Measurements from ENCODE around the gene CEP41. TPM values are rescaled to one million over a fixed set of nuclear protein-coding genes. Genes with fewer than 3 reads are reported as not detected.

CEP41 gene
- total RNA-seq, 1 donor from 2014 or later, result 16.4 TPM

- no peak overlapping the region for H3K4me3 Mint-ChIP-seq (ENCODE audit: unreplicated experiment)
- peaks cover under 1% of the 10 kb centered on the region for H3K36me3 Mint-ChIP-seq (ENCODE audit: unreplicated experiment)
- no peak overlapping the region for H3K27ac Mint-ChIP-seq (ENCODE audit: unreplicated experiment)
- H3K27me3 Mint-ChIP-seq (ENCODE audit: unreplicated experiment), result no peaks in the 10 kb centered on the region
- peaks cover 47% of the 10 kb centered on the region for H3K4me1 Mint-ChIP-seq (ENCODE audit: unreplicated experiment)
- H3K9me3 Mint-ChIP-seq (ENCODE audit: unreplicated experiment), result peaks cover 3% of the 10 kb centered on the region
- TF ChIP-seq, protein P1, sequence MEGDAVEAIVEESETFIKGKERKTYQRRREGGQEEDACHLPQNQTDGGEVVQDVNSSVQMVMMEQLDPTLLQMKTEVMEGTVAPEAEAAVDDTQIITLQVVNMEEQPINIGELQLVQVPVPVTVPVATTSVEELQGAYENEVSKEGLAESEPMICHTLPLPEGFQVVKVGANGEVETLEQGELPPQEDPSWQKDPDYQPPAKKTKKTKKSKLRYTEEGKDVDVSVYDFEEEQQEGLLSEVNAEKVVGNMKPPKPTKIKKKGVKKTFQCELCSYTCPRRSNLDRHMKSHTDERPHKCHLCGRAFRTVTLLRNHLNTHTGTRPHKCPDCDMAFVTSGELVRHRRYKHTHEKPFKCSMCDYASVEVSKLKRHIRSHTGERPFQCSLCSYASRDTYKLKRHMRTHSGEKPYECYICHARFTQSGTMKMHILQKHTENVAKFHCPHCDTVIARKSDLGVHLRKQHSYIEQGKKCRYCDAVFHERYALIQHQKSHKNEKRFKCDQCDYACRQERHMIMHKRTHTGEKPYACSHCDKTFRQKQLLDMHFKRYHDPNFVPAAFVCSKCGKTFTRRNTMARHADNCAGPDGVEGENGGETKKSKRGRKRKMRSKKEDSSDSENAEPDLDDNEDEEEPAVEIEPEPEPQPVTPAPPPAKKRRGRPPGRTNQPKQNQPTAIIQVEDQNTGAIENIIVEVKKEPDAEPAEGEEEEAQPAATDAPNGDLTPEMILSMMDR (IDR thresholded peaks at IDR 0.05), result no peak
- no peak for DNase-seq (ENCODE audit: extremely low spot score, unreplicated experiment)
Measured at GRCh38 chr7:130393101-130393561, 47.7 kb downstream of the CEP41 start.

GRCh38 chr7:130390486-130390885 lies 50.3 kb downstream of the CEP41 start:
- Mint-ChIP-seq H3K9me3 (ENCODE audit: unreplicated experiment) (peaks cover 3% of the 10 kb centered on the region), H3K36me3 (ENCODE audit: unreplicated experiment) (no peaks in the 10 kb centered on the region), H3K4me1 (ENCODE audit: unreplicated experiment) (peaks cover 34% of the 10 kb centered on the region), H3K27me3 (ENCODE audit: unreplicated experiment) (no peaks in the 10 kb centered on the region), H3K4me3 (ENCODE audit: unreplicated experiment) (no peak overlapping the region), H3K27ac (ENCODE audit: unreplicated experiment) (no peak overlapping the region)
- TF ChIP-seq, protein P1 (IDR thresholded peaks at IDR 0.05), result no peak
- no peak for DNase-seq (ENCODE audit: extremely low spot score, unreplicated experiment)

DNA sequence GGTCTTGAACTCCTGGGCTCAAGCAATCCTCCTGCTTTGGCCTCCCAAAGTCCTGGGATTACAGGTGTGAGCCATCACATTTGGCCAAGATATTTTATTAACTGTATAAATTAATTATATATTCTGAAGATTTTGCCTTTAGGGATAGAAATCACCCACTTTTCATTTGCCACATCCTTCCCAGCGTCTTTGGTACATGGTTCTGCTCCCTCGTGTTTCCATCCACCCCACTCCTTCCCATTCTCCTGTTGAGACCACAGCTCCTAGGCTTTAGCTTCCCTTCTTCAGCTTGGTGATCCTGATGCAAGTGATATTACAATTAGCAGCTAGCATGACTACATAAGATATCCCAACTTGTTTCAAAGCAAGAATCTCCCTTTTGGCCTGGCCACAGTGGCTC lies 52.1 kb downstream of the CEP41 start:
- Mint-ChIP-seq H3K27ac (ENCODE audit: unreplicated experiment) (peak overlapping the region; percentile 44), H3K4me3 (ENCODE audit: unreplicated experiment) (no peak overlapping the region)
- TF ChIP-seq, protein P1 (IDR thresholded peaks at IDR 0.05), result no peak

DNA sequence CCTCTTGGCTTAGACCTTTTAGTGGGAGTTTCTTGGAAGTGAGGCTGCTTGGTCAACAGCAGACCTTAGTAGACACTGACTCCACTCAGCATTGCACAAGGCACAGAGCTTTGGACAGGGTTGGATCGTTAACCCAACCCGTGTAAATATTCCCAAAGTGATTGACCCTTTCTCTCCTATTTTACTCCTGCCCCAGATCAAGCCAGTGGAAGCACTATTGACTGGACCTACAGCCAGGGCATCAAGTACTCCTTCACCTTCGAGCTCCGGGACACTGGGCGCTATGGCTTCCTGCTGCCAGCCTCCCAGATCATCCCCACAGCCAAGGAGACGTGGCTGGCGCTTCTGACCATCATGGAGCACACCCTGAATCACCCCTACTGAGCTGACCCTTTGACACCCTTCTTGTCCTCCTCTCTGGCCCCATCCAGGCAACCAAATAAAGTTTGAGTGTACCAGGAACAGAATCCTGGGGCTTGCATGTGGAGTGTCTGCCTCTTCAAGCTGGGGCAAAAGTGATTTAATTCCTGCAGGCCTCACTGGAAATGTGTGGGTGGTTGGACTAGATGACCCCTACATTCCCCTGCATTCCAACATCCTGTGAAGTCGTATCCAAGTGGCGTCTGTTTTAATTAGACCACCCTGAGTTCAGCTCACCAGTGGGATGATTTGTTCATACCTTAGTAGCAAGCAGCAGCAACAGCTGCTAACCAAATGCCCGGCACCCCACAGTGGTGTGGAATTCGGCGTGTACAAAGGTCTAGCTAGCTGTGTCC lies 53.0 kb downstream of the CEP41 start:
- Mint-ChIP-seq H3K9me3 (ENCODE audit: unreplicated experiment) (peaks cover 3% of the 10 kb centered on the region), H3K4me3 (ENCODE audit: unreplicated experiment) (no peak overlapping the region), H3K4me1 (ENCODE audit: unreplicated experiment) (peaks cover 29% of the 10 kb centered on the region), H3K27me3 (ENCODE audit: unreplicated experiment) (no peaks in the 10 kb centered on the region), H3K36me3 (ENCODE audit: unreplicated experiment) (no peaks in the 10 kb centered on the region), H3K27ac (ENCODE audit: unreplicated experiment) (peak overlapping the region; percentile 61)
- peak; percentile 76 for DNase-seq (ENCODE audit: extremely low spot score, unreplicated experiment)
- TF ChIP-seq, protein P1 (IDR thresholded peaks at IDR 0.05), result no peak

More for the DNA sequence above, 52.1 kb downstream of the CEP41 start:
- H3K4me1 Mint-ChIP-seq (ENCODE audit: unreplicated experiment), result peaks cover 29% of the 10 kb centered on the region
- DNase-seq (ENCODE audit: extremely low spot score, unreplicated experiment), result no peak
- H3K27me3 Mint-ChIP-seq (ENCODE audit: unreplicated experiment), result no peaks in the 10 kb centered on the region
- H3K9me3 Mint-ChIP-seq (ENCODE audit: unreplicated experiment), result peaks cover 3% of the 10 kb centered on the region
- H3K36me3 Mint-ChIP-seq (ENCODE audit: unreplicated experiment), result no peaks in the 10 kb centered on the region

DNA sequence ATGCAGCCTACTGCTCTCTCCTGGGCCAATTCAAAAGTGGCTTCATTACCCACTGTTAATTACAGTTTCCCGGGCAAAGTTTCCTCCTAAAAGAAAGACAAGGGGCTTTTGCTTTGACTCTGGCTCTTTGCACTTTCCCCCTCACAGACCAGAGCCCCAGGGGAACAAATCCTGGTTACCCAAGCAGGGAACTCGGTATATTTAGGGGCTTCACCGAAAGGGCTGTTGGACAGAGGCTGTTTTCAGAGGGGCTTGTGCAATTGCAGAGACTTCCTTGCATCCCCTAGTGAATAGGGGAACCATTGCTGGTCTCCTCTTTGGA lies 53.5 kb downstream of the CEP41 start:
- TF ChIP-seq, protein P1 (IDR thresholded peaks at IDR 0.05), result no peak

More for the DNA sequence above, 53.5 kb downstream of the CEP41 start:
- Mint-ChIP-seq H3K4me3 (ENCODE audit: unreplicated experiment) (no peak overlapping the region), H3K27ac (ENCODE audit: unreplicated experiment) (no peak overlapping the region), H3K9me3 (ENCODE audit: unreplicated experiment) (peaks cover 3% of the 10 kb centered on the region), H3K4me1 (ENCODE audit: unreplicated experiment) (peaks cover 24% of the 10 kb centered on the region), H3K36me3 (ENCODE audit: unreplicated experiment) (no peaks in the 10 kb centered on the region), H3K27me3 (ENCODE audit: unreplicated experiment) (no peaks in the 10 kb centered on the region)
- DNase-seq (ENCODE audit: extremely low spot score, unreplicated experiment), result no peak
